Measurements from ENCODE around the gene IGF1R.

- TF ChIP-seq CTCF (IDR thresholded peaks at IDR 0.05) (no peak), POLR2A (IDR thresholded peaks at IDR 0.05) (no peak), EP300 (IDR thresholded peaks at IDR 0.05) (no peak)
Observed at GRCh38 chr15:98997755-98998154, 349.4 kb downstream of the IGF1R start.
